HEK293 (cell line): ENCODE results near the gene KCNMB2.

ENCODE experiments used
- CTCF ChIA-PET: fragments of 350-600 bp; formaldehyde crosslinking; extraction: SDS; loops from one replicate; lab custom pipeline; 2021; ENCODE audit warnings: antibody characterized with exemption; lab: Yijun Ruan, JAX
- POLR2A ChIA-PET: fragments of 300-600 bp; formaldehyde crosslinking; extraction: SDS; loops from one replicate; lab custom pipeline; 2020; ENCODE audit warnings: antibody characterized with exemption, inconsistent platforms; lab: Yijun Ruan, JAX
- H3K27ac ChIP-seq: fragments of 200-500 bp; sonication (Bioruptor generic); 2 replicates; pipeline ENCODE4 v1.5.1; 2014; ENCODE audit warnings: low read depth, low read length, control low read depth, inconsistent platforms; ENCODE audit errors: extremely low read depth
- H3K36me3 ChIP-seq, 2 experiments: fragments of 200-500 bp in 1 of 2; sonication (Bioruptor generic) in 1 of 2; 1 replicate in 1 of 2; 2 replicates in 1 of 2; pipeline ENCODE4 v1.5.1; 2014 to 2017; ENCODE audit warnings: inconsistent platforms in 2 of 2, low read length in 2 of 2; ENCODE audit not compliant: control insufficient read depth in 2 of 2, insufficient read depth in 1 of 2
- H3K4me1 ChIP-seq: fragments of 200-500 bp; sonication (Bioruptor generic); 2 replicates; pipeline ENCODE4 v1.5.1; 2014; ENCODE audit warnings: mild to moderate bottlenecking, low read length, inconsistent platforms; ENCODE audit not compliant: control insufficient read depth, insufficient read depth
- H3K4me3 ChIP-seq: 2 replicates; pipeline ENCODE4 v1.5.1; 2011; ENCODE audit warnings: low read depth, mild to moderate bottlenecking, control low read depth, low read length, moderate library complexity
- H3K9me3 ChIP-seq: fragments of 200-500 bp; sonication (Bioruptor generic); 2 replicates; pipeline ENCODE4 v1.5.1; 2014; ENCODE audit warnings: low read depth, low read length, inconsistent platforms; ENCODE audit not compliant: control insufficient read depth, insufficient read depth
- BCL11B ChIP-seq: fragments of 450-650 bp; formaldehyde crosslinking; IDR thresholded peaks from 2 replicates; pipeline ENCODE4 v1.5.1; 2016; ENCODE audit warnings: low read depth, missing biosample characterization, missing genetic modification characterization
- GLI4 ChIP-seq: fragments of 450-650 bp; formaldehyde crosslinking; IDR thresholded peaks from 2 replicates; pipeline ENCODE4 v1.5.1; 2016; ENCODE audit warnings: missing biosample characterization, missing genetic modification characterization
- HIC1 ChIP-seq: fragments of 450-650 bp; formaldehyde crosslinking; IDR thresholded peaks from 2 replicates; pipeline ENCODE4 v1.5.1; 2016; ENCODE audit warnings: missing biosample characterization, missing genetic modification characterization
- HOXC10 ChIP-seq: sonication (generic); formaldehyde crosslinking; IDR thresholded peaks from 2 replicates; pipeline ENCODE4 v1.8.1; 2023; ENCODE audit warnings: mild to moderate bottlenecking, missing genetic modification reagents
- OVOL3 ChIP-seq: fragments of 450-650 bp; formaldehyde crosslinking; IDR thresholded peaks from 2 replicates; pipeline ENCODE4 v1.5.1; 2016; ENCODE audit warnings: missing biosample characterization, missing genetic modification characterization
- SCRT1 ChIP-seq: fragments of 450-650 bp; formaldehyde crosslinking; IDR thresholded peaks from 2 replicates; pipeline ENCODE4 v1.5.1; 2016; ENCODE audit warnings: missing biosample characterization, missing genetic modification characterization, borderline replicate concordance
- TCF7L2 ChIP-seq: IDR thresholded peaks from 2 replicates; pipeline ENCODE4 v1.6.1; 2011; ENCODE audit warnings: low read depth, mild to moderate bottlenecking, inconsistent platforms, low read length, moderate library complexity, borderline replicate concordance
- ZFHX2 ChIP-seq: fragments of 450-650 bp; formaldehyde crosslinking; conservative IDR thresholded peaks from 2 replicates; pipeline ENCODE4 v1.5.1; 2016; ENCODE audit warnings: missing biosample characterization, missing genetic modification characterization
- ZIC2 ChIP-seq: fragments of 450-650 bp; formaldehyde crosslinking; IDR thresholded peaks from 2 replicates; pipeline ENCODE4 v1.5.1; 2016; ENCODE audit warnings: missing biosample characterization, missing genetic modification characterization
- ZNF140 ChIP-seq: fragments of 450-650 bp; formaldehyde crosslinking; IDR thresholded peaks from 2 replicates; pipeline ENCODE4 v1.5.1; 2016; ENCODE audit warnings: missing biosample characterization, missing genetic modification characterization
- ZNF2 ChIP-seq: fragments of 450-650 bp; formaldehyde crosslinking; IDR thresholded peaks from 2 replicates; pipeline ENCODE4 v1.5.1; 2016; ENCODE audit warnings: missing biosample characterization, missing genetic modification characterization
- ZNF221 ChIP-seq: fragments of 450-650 bp; formaldehyde crosslinking; IDR thresholded peaks from 2 replicates; pipeline ENCODE4 v1.5.1; 2017; ENCODE audit warnings: missing biosample characterization, missing genetic modification characterization, borderline replicate concordance
- ZNF23 ChIP-seq: fragments of 450-650 bp; formaldehyde crosslinking; IDR thresholded peaks from 2 replicates; pipeline ENCODE4 v1.5.1; 2016; ENCODE audit warnings: missing biosample characterization, missing genetic modification characterization, borderline replicate concordance
- ZNF354C ChIP-seq: fragments of 450-650 bp; formaldehyde crosslinking; IDR thresholded peaks from 2 replicates; pipeline ENCODE4 v1.5.1; 2016; ENCODE audit warnings: missing biosample characterization, missing genetic modification characterization, low read depth, borderline replicate concordance
- ZNF362 ChIP-seq: fragments of 450-650 bp; formaldehyde crosslinking; IDR thresholded peaks from 2 replicates; pipeline ENCODE4 v1.5.1; 2016; ENCODE audit warnings: missing biosample characterization, missing genetic modification characterization
- ZNF394 ChIP-seq: fragments of 450-650 bp; formaldehyde crosslinking; IDR thresholded peaks from 2 replicates; pipeline ENCODE4 v1.5.1; 2016; ENCODE audit warnings: missing biosample characterization, missing genetic modification characterization, mild to moderate bottlenecking, moderate library complexity, borderline replicate concordance
- ZNF423 ChIP-seq: fragments of 450-650 bp; formaldehyde crosslinking; IDR thresholded peaks from 2 replicates; pipeline ENCODE4 v1.5.1; 2016; ENCODE audit warnings: missing biosample characterization, missing genetic modification characterization
- ZNF560 ChIP-seq: fragments of 450-650 bp; formaldehyde crosslinking; IDR thresholded peaks from 2 replicates; pipeline ENCODE4 v1.5.1; 2017; ENCODE audit warnings: missing biosample characterization, missing genetic modification characterization, borderline replicate concordance
- ZNF600 ChIP-seq: fragments of 450-650 bp; formaldehyde crosslinking; IDR thresholded peaks from 2 replicates; pipeline ENCODE4 v1.5.1; 2016; ENCODE audit warnings: missing biosample characterization, missing genetic modification characterization
- ZNF621 ChIP-seq: fragments of 450-650 bp; formaldehyde crosslinking; IDR thresholded peaks from 2 replicates; pipeline ENCODE4 v1.5.1; 2017; ENCODE audit warnings: missing biosample characterization, missing genetic modification characterization
- ZNF623 ChIP-seq: fragments of 450-650 bp; formaldehyde crosslinking; IDR thresholded peaks from 2 replicates; pipeline ENCODE4 v1.5.1; 2016; ENCODE audit warnings: missing biosample characterization, missing genetic modification characterization
- ZNF660 ChIP-seq: fragments of 450-650 bp; IDR thresholded peaks from 2 replicates; pipeline ENCODE4 v1.5.1; 2018; ENCODE audit warnings: missing biosample characterization, mild to moderate bottlenecking, missing genetic modification characterization
- ZNF777 ChIP-seq: fragments of 450-650 bp; formaldehyde crosslinking; IDR thresholded peaks from 2 replicates; pipeline ENCODE4 v1.5.1; 2017; ENCODE audit warnings: missing biosample characterization, missing genetic modification characterization, borderline replicate concordance
- ZNF792 ChIP-seq: fragments of 450-650 bp; formaldehyde crosslinking; IDR thresholded peaks from 2 replicates; pipeline ENCODE4 v1.5.1; 2016; ENCODE audit warnings: missing biosample characterization, missing genetic modification characterization
- ZNF843 ChIP-seq: fragments of 450-650 bp; formaldehyde crosslinking; IDR thresholded peaks from 2 replicates; pipeline ENCODE4 v1.5.1; 2016; ENCODE audit warnings: missing biosample characterization, missing genetic modification characterization
- ZSCAN16 ChIP-seq: fragments of 450-650 bp; formaldehyde crosslinking; IDR thresholded peaks from 2 replicates; pipeline ENCODE4 v1.5.1; 2016; ENCODE audit warnings: missing biosample characterization, missing genetic modification characterization

The KCNMB2 gene

GRCh38 chr3:178645503-178645902 is 109.3 kb downstream of the KCNMB2 start:
- ChIA-PET POLR2A (no interaction called here), CTCF (no interaction called here)
- H3K27ac ChIP-seq: no peak overlapping the region
- H3K4me1 ChIP-seq: no peaks in the 10 kb centered on the region
- no peaks in the 10 kb centered on the region for H3K36me3 ChIP-seq
- TF ChIP-seq ZNF843 (tag by site-specific recombination): no peak
- no peaks in the 10 kb centered on the region for H3K9me3 ChIP-seq
- no peak overlapping the region for H3K4me3 ChIP-seq

GRCh38 chr3:178646186-178646862 is 110.1 kb downstream of the KCNMB2 start:
- CTCF ChIA-PET: no interaction called here
- Histone ChIP-seq H3K4me3 (no peak overlapping the region), H3K36me3 (no peaks in the 10 kb centered on the region), H3K27ac (no peak overlapping the region), H3K9me3 (no peaks in the 10 kb centered on the region), H3K4me1 (no peaks in the 10 kb centered on the region)
- POLR2A ChIA-PET: no interaction called here
- TF ChIP-seq ZNF660: no peak
- no peak for TF ChIP-seq ZNF362 (tag by site-specific recombination)
- no peak for TF ChIP-seq ZSCAN16 (tag by site-specific recombination)
- TF ChIP-seq HIC1 (tag by site-specific recombination): no peak
- no peak for TF ChIP-seq OVOL3
- TF ChIP-seq ZNF140 (tag by site-specific recombination): no peak
- no peak for TF ChIP-seq ZNF600 (tag by site-specific recombination)
- no peak for TF ChIP-seq SCRT1 (tag by site-specific recombination)
- no peak for TF ChIP-seq ZNF560
- TF ChIP-seq BCL11B: no peak
- TF ChIP-seq ZNF423 (tag by site-specific recombination): no peak
- no peak for TF ChIP-seq ZNF792
- no peak for TF ChIP-seq ZNF623 (tag by site-specific recombination)
- TF ChIP-seq ZNF621: no peak
- TF ChIP-seq ZIC2 (tag by site-specific recombination): no peak
- no peak for TF ChIP-seq ZNF221 (tag by site-specific recombination)
- no peak for TF ChIP-seq HOXC10

- H3K4me1 ChIP-seq: no peaks in the 10 kb centered on the region
- H3K4me3 ChIP-seq: no peak overlapping the region
- CTCF ChIA-PET: no interaction called here
- POLR2A ChIA-PET: no interaction called here
- no peaks in the 10 kb centered on the region for H3K36me3 ChIP-seq
- H3K9me3 ChIP-seq: no peaks in the 10 kb centered on the region
- H3K27ac ChIP-seq: no peak overlapping the region
- TF ChIP-seq GLI4 (no peak), ZNF2 (tag by site-specific recombination) (no peak), ZNF777 (tag by site-specific recombination) (no peak), ZNF394 (tag by site-specific recombination) (no peak), TCF7L2 (no peak), ZNF354C (tag by site-specific recombination) (no peak), ZFHX2 (tag by site-specific recombination) (no peak), ZNF23 (tag by site-specific recombination) (no peak)
Measured at GRCh38 chr3:178655488-178655887, 119.3 kb downstream of the KCNMB2 start.
